Stimulated activated CD4-positive, alpha-beta T cell treated with anti-CD3 and anti-CD28 coated beads, Interleukin-2, amount 100 ng/mL, for 4 hours (primary cell): ENCODE results near the gene TMEM245.
A peak's percentile ranks its signal among the peaks of the same experiment; 100 is the strongest.
"Not testable (repeated sequence)": the region's sequence is repeated elsewhere in the genome, so short reads cannot be mapped to it uniquely, and the experiment has no call there.

ENCODE experiments used
- DNase-seq: peaks from one replicate; pipeline ENCODE4 v3.0.0-alpha.2; 2020; ENCODE audit warnings: low read depth

Gene TMEM245

GRCh38 chr9:109132567-109133021 is 12.8 kb upstream of the TMEM245 start:
- DNase-seq, result no peak

GRCh38 chr9:109129470-109130197 is 9.9 kb upstream of the TMEM245 start:
- no peak for DNase-seq

- DNase-seq, result not testable (repeated sequence)
Measured at GRCh38 chr9:109126671-109127070, 6.9 kb upstream of the TMEM245 start.

GRCh38 chr9:109124121-109124520 is 4.4 kb upstream of the TMEM245 start:
- DNase-seq, result no peak

- no peak for DNase-seq
Measured at GRCh38 chr9:109122726-109123621, 3.2 kb upstream of the TMEM245 start.

GRCh38 chr9:109121232-109121796 is 1.6 kb upstream of the TMEM245 start:
- no peak for DNase-seq

GRCh38 chr9:109120204-109120789 is 550 bp upstream of the TMEM245 start:
- DNase-seq, result no peak

GRCh38 chr9:109118808-109119438 is 824 bp downstream of the TMEM245 start:
- peak; percentile 26 for DNase-seq

GRCh38 chr9:109117856-109118807 is 1.6 kb downstream of the TMEM245 start:
- peak; percentile 43 for DNase-seq

- no peak for DNase-seq
Measured at GRCh38 chr9:109115931-109116526, 3.7 kb downstream of the TMEM245 start.

- no peak for DNase-seq
Measured at GRCh38 chr9:109114670-109115069, 5.1 kb downstream of the TMEM245 start.

- DNase-seq, result no peak
Measured at GRCh38 chr9:109113892-109114609, 5.7 kb downstream of the TMEM245 start.

- no peak for DNase-seq
Measured at GRCh38 chr9:109113254-109113653, 6.5 kb downstream of the TMEM245 start.

- DNase-seq, result no peak
Measured at GRCh38 chr9:109110329-109111021, 9.3 kb downstream of the TMEM245 start.

- no peak for DNase-seq
Measured at GRCh38 chr9:109109967-109110328, 9.8 kb downstream of the TMEM245 start.

GRCh38 chr9:109108318-109108717 is 11.4 kb downstream of the TMEM245 start:
- DNase-seq, result no peak

GRCh38 chr9:109107402-109108240 is 12.1 kb downstream of the TMEM245 start:
- DNase-seq, result no peak

- DNase-seq, result no peak
Measured at GRCh38 chr9:109101810-109102209, 17.9 kb downstream of the TMEM245 start.
